ENCODE data around the gene ARID3C.

Gene ARID3C

DNA sequence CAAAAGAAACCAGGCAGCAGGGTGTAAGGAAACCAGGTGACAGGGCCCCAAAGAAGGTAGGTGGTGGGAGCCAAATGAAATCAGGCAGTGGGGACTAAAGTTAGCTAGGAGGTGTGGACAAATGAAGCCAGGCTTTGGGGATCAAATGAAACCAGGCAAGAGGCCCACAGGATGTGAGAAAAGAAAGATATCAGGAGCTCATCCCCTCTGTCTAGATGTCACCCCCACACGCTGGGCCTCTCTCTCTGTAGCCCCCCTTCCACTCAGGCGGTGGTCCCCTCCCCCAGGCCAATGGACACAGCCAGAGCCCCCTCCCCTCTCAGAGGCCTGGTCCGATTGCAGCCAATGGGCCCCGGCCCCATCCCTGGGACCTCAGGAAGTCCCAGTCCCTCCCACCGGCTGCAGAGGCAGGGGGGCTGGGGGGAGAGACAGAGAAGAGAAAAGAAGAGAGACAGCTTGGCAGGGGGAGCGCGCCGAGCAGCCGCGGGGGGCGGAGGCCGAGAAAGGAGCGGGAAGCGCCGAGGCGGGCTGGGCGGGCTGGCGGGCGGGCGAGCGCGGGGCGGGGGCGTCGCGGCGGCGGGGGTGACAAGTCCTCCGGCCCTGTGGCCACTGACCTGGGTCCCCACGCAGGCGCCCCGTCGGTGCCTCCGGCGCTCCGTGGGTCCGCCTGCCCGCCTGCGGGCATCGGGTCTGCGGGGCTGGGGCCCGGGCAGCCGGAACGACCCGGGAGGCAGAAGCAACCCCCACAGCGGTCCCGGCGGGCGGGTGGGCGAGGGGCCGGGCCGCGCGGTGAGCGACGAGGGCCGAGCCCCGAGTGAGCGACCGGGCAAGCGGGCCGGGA is 51.2 kb downstream of the ARID3C start:
- DNase-seq (ENCODE audit: low read depth): no peak

DNA sequence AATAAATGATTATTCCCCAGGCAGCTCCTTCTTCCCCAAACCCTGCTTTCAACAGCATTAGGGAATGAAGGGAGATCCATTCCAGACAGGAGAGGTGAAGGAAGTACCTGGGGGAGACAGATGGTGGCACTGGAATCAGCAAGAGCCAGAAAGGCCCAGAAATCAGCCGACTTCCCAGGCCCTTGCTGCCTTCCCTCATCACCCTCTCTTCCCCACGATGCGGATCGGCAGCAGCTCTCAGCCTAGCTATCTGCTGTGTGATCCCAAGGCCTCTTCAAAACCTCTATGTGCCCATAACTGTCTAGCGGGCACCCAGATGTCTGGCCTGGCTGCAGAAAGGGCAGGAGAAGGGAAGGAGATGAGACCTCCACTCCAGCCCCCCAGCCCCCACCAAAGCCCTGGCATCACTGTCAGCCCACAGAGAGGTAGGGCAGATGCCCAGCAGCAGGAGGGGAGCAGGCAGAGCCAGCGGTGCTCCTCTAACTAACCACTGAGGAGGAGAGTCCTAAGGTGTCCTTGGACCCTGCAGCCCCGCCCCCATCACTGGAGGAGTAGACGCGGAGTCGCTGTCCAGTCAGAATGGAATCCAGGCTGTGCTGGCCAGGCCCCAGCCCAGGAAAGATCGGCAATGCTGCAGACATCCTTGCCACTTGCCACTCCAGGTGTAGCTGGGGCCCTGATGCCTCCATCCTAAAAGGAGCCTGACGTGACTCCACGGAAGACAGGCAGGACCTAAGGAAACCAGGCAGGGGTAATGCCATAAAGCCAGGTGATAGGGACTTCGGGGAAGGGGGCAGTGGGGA is 52.1 kb downstream of the ARID3C start:
- DNase-seq (ENCODE audit: low read depth): no peak

DNA sequence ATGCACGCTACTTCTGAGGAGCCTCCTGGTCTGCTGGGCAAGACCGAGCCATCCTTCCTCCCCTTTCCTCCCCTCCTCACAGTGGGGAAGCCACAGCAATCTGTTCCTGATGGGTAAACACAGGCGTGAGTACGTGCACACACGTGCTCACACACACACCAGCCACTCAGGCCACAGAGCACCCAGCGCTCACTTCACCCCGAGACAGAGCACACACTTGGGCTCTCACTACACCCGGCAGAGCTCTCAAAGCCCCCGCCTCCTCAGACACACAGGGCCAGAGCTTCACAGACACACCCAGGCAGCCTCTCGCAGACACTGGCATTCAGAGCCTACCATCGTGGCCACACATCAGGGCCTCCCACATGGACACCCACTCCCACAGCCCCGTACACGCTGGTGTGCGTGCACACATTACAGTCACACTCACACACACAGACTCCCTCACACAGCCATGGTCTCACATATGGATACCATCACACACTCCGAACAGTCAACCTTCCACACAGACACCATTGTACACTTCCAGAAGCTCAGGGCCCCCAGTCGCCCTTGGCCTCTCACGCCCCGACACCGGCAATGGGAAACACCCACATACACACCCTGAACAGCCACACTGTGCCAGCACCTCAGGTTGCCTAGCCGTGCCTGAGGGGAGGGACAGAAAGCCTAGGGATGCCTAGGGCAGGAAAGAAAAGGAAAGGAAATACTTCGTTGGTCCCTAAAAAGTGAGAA is 52.8 kb downstream of the ARID3C start:
- DNase-seq (ENCODE audit: low read depth): no peak

DNA sequence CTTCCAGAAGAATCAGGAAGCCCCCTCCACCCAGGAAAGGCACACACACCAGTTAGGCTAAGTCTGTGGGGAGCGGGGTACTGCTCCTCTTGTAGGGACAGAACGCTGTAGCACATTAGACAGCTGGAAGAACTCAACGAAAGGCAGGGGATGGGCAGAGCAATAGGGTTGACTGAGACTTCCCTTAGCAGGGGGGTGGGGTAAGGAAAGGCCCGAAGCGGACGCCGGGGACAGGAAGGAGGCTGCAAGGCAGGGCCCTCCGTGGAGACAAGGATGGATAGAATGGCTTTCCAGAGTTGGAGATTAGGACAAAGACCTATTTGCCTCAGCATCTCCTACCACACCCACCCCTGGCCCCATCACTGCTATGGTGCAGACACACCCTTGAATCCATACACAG is 53.6 kb downstream of the ARID3C start:
- DNase-seq (ENCODE audit: low read depth): no peak

DNA sequence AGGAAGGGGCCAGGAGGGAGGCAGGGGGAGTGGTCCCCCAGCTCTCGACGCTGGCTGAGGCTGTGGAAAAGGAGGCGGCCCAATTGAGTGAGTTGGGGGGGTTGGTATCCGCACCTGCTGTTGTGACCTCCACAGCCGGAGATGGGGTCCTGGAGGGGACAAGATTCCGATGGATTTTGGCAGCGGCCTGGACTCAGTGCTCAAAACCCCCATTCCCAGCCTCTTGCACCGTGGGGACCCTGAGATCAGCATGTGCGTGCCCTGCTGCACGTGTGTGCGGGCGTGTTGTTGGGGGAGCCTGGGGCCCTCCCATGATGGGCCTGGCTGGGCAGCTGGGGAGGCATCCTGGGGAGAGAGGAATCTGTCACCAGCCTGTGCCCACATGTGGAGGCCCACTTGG is 54.3 kb downstream of the ARID3C start:
- DNase-seq (ENCODE audit: low read depth): no peak

DNA sequence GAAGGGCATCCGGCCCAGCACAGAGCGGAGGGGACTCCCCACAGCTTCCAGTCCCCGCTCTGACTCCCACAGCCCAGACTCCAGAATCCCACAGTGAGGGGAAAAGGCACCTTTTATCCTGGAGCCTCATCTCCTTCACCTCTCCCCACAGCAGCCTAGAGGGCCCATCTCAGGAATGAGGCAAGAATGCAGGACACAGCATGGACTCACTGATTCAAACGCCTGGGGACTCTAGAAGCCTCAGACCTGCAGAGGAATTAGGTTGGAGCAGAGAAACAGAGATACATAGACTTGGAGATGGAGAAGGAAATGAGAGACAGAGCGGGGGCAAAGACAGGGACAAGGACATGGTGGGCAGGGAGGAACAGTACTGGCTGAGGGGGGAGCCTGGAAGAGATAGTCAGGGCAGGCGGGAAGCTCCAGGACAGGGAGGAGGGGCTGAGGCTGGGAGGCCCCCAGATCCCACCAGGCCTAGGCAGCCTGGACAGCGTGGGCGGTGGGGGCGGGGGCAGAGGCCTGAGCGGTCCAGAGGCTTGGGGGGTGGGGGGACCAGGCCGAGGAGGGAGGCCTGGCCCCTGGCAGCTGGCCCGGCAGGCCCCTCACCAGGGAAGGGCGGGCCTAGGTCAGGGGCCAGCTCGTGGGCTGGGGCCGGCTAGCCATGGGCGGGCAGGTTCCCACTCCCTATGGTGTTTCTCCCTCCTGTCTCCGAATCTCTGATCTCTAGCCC is 55.1 kb downstream of the ARID3C start:
- DNase-seq (ENCODE audit: low read depth): no peak

DNA sequence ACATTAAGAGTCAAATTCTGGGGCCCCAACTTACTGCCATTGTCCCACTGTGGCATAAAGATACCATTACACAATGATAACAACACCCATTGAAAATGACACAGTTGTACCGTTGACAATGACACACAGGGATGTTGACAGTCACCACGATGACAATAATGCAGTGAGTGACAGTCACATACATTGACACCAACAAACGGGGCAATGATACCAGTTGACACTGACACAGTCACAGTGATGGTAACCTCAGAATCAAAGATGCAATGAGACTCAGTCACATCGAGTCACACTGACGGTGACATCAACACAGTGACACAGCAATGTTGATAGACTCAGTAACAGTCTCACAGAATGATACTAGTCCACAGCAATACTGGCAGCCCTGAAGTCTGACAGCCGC is 56.2 kb downstream of the ARID3C start:
- DNase-seq (ENCODE audit: low read depth): no peak

DNA sequence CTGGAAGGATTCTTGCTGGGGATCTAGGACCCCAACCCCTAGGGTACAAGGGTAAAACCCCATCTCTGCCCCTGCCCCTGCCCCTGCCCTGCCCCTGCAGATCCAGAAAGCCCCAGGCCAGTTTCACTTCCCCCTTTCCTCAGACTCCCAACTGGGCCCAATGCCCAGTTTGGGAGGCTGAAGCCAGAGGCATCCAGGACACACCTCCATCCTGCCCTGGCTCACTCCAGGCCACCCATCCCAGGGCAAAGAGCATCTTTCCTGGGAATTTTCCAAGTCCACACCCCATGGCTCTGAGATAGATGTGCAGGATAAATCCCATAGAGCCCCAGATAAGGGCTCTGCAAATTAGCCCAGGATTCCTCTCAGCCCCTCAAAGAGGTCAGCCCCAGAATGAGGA is 56.8 kb downstream of the ARID3C start:
- DNase-seq (ENCODE audit: low read depth): no peak

DNA sequence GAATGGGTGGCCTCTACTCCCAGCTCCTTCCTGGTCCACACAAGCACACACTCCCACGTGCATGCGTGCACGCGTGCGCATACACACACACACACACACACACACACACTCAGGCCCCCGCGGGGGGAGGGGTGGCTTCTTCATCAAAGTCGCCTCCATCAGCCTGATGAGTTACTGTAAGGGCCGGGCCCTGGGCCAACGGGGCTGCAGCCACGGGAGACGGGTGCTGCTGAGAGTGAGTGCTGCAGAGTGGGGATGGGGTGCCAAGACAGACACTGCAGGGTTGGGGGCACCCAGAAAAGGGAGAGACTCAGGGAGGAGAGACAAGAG is 57.4 kb downstream of the ARID3C start:
- no peak for DNase-seq (ENCODE audit: low read depth)
